Measurements from ENCODE around the gene MBD4. TPM values are rescaled to one million over a fixed set of nuclear protein-coding genes. Genes with fewer than 3 reads are reported as not detected.
A peak's percentile ranks its signal among the peaks of the same experiment; 100 is the strongest.
"Not testable (repeated sequence)": the region's sequence is repeated elsewhere in the genome, so short reads cannot be mapped to it uniquely, and the experiment has no call there.

MBD4 gene
- total and polyA plus RNA-seq, 10 donors, result 40.0 to 72.6 (median 55.2) TPM

GRCh38 chr3:129385507-129385906 lies 54.2 kb downstream of the MBD4 start:
- H3K27me3 ChIP-seq (replicated peaks in 1 of 7); H3K27ac ChIP-seq; H3K9me3 ChIP-seq; intact Hi-C loops (cut with DNase I; ENCODE audit: low total_unique reads); H3K4me3 ChIP-seq: not testable (repeated sequence)
- peaks cover 0 to 10% (median 0%) of the 10 kb centered on the region in 6 donors for H3K4me1 ChIP-seq
- DNase-seq, result peak; percentile 41
- WGBS, 5 donors, result 86 to 91% (median 89%) methylated on average over 8 of the region's 8 CpGs
- peaks cover 0 to 54% (median 30%) of the 10 kb centered on the region in 6 donors for H3K36me3 ChIP-seq
- TF ChIP-seq POLR2AphosphoS5 (IDR thresholded peaks at IDR 0.05), result peak in 1 of 3 donors; percentile 3

DNA sequence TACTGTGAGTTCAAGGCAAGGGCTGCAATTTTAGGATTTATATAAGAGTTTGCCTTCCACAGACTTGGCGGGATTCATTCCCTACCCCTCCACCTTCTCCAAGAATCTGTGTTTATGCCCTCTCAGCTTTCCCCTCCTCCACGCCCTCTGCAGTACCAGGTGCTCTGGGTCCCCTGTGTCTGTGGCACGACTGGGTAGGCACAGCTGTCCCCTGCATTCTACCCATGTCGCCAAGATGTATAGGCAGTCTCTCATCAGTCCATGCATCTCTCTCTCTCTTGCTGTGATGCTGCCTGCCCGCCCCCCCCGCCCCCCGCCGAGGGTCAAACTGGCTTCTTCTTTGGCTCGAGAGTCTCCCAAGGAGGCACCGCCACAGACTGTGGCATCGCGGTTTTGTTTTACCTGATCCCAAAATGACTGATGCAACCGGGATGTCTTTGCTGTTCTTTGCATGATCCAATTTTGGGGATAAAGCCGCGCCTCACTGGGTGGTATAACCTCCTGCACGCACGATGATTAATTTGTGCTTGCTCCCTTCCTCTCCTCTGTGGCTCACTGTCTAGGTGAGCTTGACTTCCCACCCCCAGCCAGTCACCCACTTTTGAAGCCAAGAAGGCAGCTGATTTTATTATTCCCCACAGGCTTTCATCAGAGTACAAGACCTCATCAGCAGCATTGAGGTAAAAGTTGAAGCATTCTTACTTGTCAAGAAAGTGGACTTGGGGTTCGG lies 55.0 kb downstream of the MBD4 start:
- Histone ChIP-seq H3K27me3 (replicated peaks in 1 of 7) (no peaks in the 10 kb centered on the region), H3K4me3 (no peak overlapping the region), H3K9me3 (peaks cover 0 to 5% (median 0%) of the 10 kb centered on the region in 8 donors), H3K36me3 (peaks cover 0 to 47% (median 26%) of the 10 kb centered on the region in 6 donors), H3K27ac (no peak overlapping the region), H3K4me1 (peaks cover 0 to 11% (median 0%) of the 10 kb centered on the region in 6 donors)
- intact Hi-C loops (cut with DNase I; ENCODE audit: low total_unique reads), result no loop called here
- WGBS, 5 donors, result 74 to 84% (median 82%) methylated on average over 17 to 18 of the region's 18 CpGs
- no peak for DNase-seq
- TF ChIP-seq POLR2A (IDR thresholded peaks at IDR 0.05) (no peak), CTCF (IDR thresholded peaks at IDR 0.05 in 8 of 11, conservative IDR thresholded peaks at IDR 0.05 in 3 of 11) (no peak), POLR2AphosphoS5 (IDR thresholded peaks at IDR 0.05) (no peak)

DNA sequence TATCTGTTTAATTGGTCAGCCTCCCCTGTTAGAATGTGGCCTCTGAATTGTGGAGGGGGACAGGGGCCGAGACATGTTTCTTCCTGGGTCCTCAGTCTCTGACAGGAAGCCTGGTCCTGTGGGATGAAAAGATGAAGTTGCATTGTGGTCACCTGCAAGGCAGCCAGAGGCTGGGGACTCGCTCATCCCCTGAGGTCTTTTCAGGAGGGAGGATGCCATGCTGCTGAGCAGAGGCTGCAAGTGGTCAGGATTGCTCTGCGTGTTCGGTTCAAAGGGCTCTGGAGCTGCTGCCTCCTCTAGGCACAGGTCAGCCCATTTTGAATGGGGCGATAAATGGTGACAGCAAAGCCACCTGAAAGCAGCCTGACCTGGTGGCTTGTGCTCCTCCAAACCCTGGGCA lies 55.6 kb downstream of the MBD4 start:
- H3K4me3 ChIP-seq; DNase-seq; H3K27ac ChIP-seq; H3K27me3 ChIP-seq (replicated peaks in 1 of 7); intact Hi-C loops (cut with DNase I; ENCODE audit: low total_unique reads); H3K9me3 ChIP-seq: not testable (repeated sequence)
- WGBS, 5 donors, result 75 to 89% (median 82%) methylated on average over 2 to 5 of the region's 5 CpGs
- peaks cover 0 to 40% (median 20%) of the 10 kb centered on the region in 6 donors for H3K36me3 ChIP-seq
- H3K4me1 ChIP-seq, result peaks cover 0 to 12% (median 2%) of the 10 kb centered on the region in 6 donors

DNA sequence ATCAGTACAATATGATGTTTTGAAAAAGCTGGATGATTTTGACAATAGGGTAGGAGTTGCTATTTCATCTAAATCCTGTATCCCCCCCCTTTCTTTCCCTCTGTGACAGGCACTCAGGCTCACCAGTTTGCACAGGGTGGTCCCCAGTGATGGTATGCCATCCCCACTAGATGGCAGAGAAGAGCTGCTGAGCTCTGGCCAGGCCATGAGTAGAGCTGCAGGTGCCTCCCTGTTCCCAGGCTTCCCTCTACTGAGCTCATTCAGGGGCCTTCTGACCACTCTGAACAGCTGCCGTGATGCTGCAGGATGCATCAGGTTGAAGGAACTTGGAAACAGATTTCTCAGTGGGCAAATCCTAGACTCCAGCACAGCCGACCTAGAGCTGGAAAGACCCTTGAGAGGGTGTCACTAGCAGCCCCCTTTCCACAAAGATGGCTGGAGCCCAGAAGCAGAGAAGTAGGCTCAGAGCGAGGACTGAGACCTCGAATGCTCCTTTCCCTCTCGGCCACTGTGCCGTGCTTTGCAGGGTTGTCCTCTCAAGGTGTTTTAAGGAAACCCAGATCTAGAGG lies 56.4 kb downstream of the MBD4 start:
- peaks cover 0 to 8% (median 0%) of the 10 kb centered on the region in 8 donors for H3K9me3 ChIP-seq
- no peaks in the 10 kb centered on the region for H3K27me3 ChIP-seq (replicated peaks in 1 of 7)
- no peak overlapping the region for H3K4me3 ChIP-seq
- no peak overlapping the region for H3K27ac ChIP-seq
- TF ChIP-seq CTCF (IDR thresholded peaks at IDR 0.05 in 8 of 11, conservative IDR thresholded peaks at IDR 0.05 in 3 of 11) (peak; percentile 24 to 81 (median 68)), POLR2AphosphoS5 (IDR thresholded peaks at IDR 0.05) (peak in 2 of 3 donors; percentile 14 to 59), POLR2A (IDR thresholded peaks at IDR 0.05) (no peak)
- peaks cover 0 to 33% (median 15%) of the 10 kb centered on the region in 6 donors for H3K36me3 ChIP-seq
- intact Hi-C loops (cut with DNase I; ENCODE audit: low total_unique reads), result no loop called here
- no peak for DNase-seq
- H3K4me1 ChIP-seq, result peaks cover 0 to 15% (median 5%) of the 10 kb centered on the region in 6 donors
- WGBS, 5 donors, result 64 to 73% (median 66%) methylated on average over 6 of the region's 6 CpGs

GRCh38 chr3:129382366-129382765 lies 57.4 kb downstream of the MBD4 start:
- H3K27ac ChIP-seq, result no peak overlapping the region
- no peak overlapping the region for H3K4me3 ChIP-seq
- intact Hi-C loops (cut with DNase I; ENCODE audit: low total_unique reads), result no loop called here
- DNase-seq, result no peak
- no peaks in the 10 kb centered on the region for H3K27me3 ChIP-seq (replicated peaks in 1 of 7)
- H3K9me3 ChIP-seq, result peaks cover 0 to 17% (median 5%) of the 10 kb centered on the region in 8 donors
- TF ChIP-seq POLR2A (IDR thresholded peaks at IDR 0.05) (no peak), CTCF (IDR thresholded peaks at IDR 0.05 in 8 of 11, conservative IDR thresholded peaks at IDR 0.05 in 3 of 11) (no peak), POLR2AphosphoS5 (IDR thresholded peaks at IDR 0.05) (no peak)
- 89 to 96% (median 92%) methylated on average over 2 of the region's 2 CpGs for WGBS, 5 donors
- peaks cover 0 to 15% (median 5%) of the 10 kb centered on the region in 6 donors for H3K4me1 ChIP-seq
- peaks cover 0 to 23% (median 8%) of the 10 kb centered on the region in 6 donors for H3K36me3 ChIP-seq
